SK-N-SH treated with all-trans-retinoic acid at 6 μM for 48 hours (cell line): Measurements from ENCODE around the gene RAB15.

Experiments used
- ATAC-seq: fragments of 200-7000 bp; cut with Tn5 transposase; 3 replicates; pipeline ENCODE4 v1.9.1; 2020; ENCODE audit warnings: mild to moderate bottlenecking, moderate library complexity
- ARNTL ChIP-seq: fragments of 450-650 bp; formaldehyde crosslinking; IDR thresholded peaks from 2 replicates; pipeline ENCODE4 v1.5.0; 2020; ENCODE audit warnings: low read depth, mild to moderate bottlenecking, moderate library complexity, borderline replicate concordance
- BACH2 ChIP-seq: fragments of 250-450 bp; sonication (Bioruptor Pico); IDR thresholded peaks from 2 replicates; pipeline ENCODE4 v1.9.0; 2021; ENCODE audit warnings: mild to moderate bottlenecking, borderline replicate concordance
- CSDC2 ChIP-seq: fragments of 250-450 bp; sonication (Bioruptor Pico); IDR thresholded peaks from 2 replicates; pipeline ENCODE4 v1.5.0; 2020; ENCODE audit warnings: mild to moderate bottlenecking, moderate library complexity
- ESRRG ChIP-seq: fragments of 250-450 bp; sonication (Bioruptor Pico); IDR thresholded peaks from 2 replicates; pipeline ENCODE4 v1.6.1; 2021; ENCODE audit warnings: mild to moderate bottlenecking
- ISL1 ChIP-seq: fragments of 250-450 bp; sonication (Bioruptor Pico); IDR thresholded peaks from 2 replicates; pipeline ENCODE4 v2.1.2; 2022; ENCODE audit warnings: mild to moderate bottlenecking, moderate library complexity
- OSR1 ChIP-seq: fragments of 250-450 bp; sonication (Bioruptor Pico); IDR thresholded peaks from 2 replicates; pipeline ENCODE4 v1.8.0; 2022; ENCODE audit warnings: moderate library complexity, mild to moderate bottlenecking, inconsistent platforms
- PPARA ChIP-seq: fragments of 250-450 bp; sonication (Bioruptor Pico); IDR thresholded peaks from 2 replicates; pipeline ENCODE4 v1.5.0; 2020; ENCODE audit warnings: mild to moderate bottlenecking, borderline replicate concordance
- RARB ChIP-seq: fragments of 250-450 bp; sonication (Bioruptor Pico); IDR thresholded peaks from 2 replicates; pipeline ENCODE4 v1.8.0; 2021; ENCODE audit warnings: mild to moderate bottlenecking, moderate library complexity
- TCF4 ChIP-seq: fragments of 250-450 bp; sonication (Bioruptor Pico); IDR thresholded peaks from 2 replicates; pipeline ENCODE4 v1.8.0; 2021; ENCODE audit warnings: mild to moderate bottlenecking, moderate library complexity, borderline replicate concordance
- TOX ChIP-seq: fragments of 250-450 bp; sonication (Bioruptor Pico); IDR thresholded peaks from 2 replicates; pipeline ENCODE4 v1.8.0; 2021; ENCODE audit warnings: mild to moderate bottlenecking, moderate library complexity, borderline replicate concordance
- ZC3H10 ChIP-seq: fragments of 250-450 bp; sonication (Bioruptor Pico); IDR thresholded peaks from 2 replicates; pipeline ENCODE4 v1.5.1; 2021; ENCODE audit warnings: mild to moderate bottlenecking, moderate library complexity
- ZFP3 ChIP-seq: fragments of 250-450 bp; sonication (Bioruptor Pico); IDR thresholded peaks from 2 replicates; pipeline ENCODE4 v1.5.0; 2020; ENCODE audit warnings: mild to moderate bottlenecking, moderate library complexity
- ZFP30 ChIP-seq: fragments of 450-650 bp; formaldehyde crosslinking; IDR thresholded peaks from 2 replicates; pipeline ENCODE4 v1.5.0; 2022; ENCODE audit warnings: mild to moderate bottlenecking, moderate library complexity
- ZNF70 ChIP-seq: fragments of 450-650 bp; formaldehyde crosslinking; IDR thresholded peaks from 2 replicates; pipeline ENCODE4 v1.5.0; 2020; ENCODE audit warnings: mild to moderate bottlenecking, moderate library complexity
- TF ChIP-seq, protein P1 (sequence below): fragments of 250-450 bp; sonication (Bioruptor Pico); IDR thresholded peaks from 2 replicates; pipeline ENCODE4 v1.8.0; 2020; ENCODE audit warnings: mild to moderate bottlenecking, moderate library complexity, borderline replicate concordance
- TF ChIP-seq, protein P2 (sequence below): fragments of 250-450 bp; sonication (Bioruptor Pico); IDR thresholded peaks from 2 replicates; pipeline ENCODE4 v1.5.1; 2021; ENCODE audit warnings: mild to moderate bottlenecking, moderate library complexity
- TF ChIP-seq, protein P3 (sequence below): fragments of 250-450 bp; sonication (Bioruptor Pico); IDR thresholded peaks from 2 replicates; pipeline ENCODE4 v1.5.0; 2020; ENCODE audit warnings: mild to moderate bottlenecking, moderate library complexity
- TF ChIP-seq, protein P4 (sequence below): fragments of 250-450 bp; sonication (Bioruptor Pico); IDR thresholded peaks from 2 replicates; pipeline ENCODE4 v1.8.0; 2021; ENCODE audit warnings: low read depth, mild to moderate bottlenecking, moderate library complexity, borderline replicate concordance
- TF ChIP-seq, protein P5 (sequence below): fragments of 250-450 bp; sonication (Bioruptor Pico); IDR thresholded peaks from 2 replicates; pipeline ENCODE4 v1.5.1; 2020; ENCODE audit warnings: low read depth, mild to moderate bottlenecking, moderate library complexity

Gene RAB15

DNA sequence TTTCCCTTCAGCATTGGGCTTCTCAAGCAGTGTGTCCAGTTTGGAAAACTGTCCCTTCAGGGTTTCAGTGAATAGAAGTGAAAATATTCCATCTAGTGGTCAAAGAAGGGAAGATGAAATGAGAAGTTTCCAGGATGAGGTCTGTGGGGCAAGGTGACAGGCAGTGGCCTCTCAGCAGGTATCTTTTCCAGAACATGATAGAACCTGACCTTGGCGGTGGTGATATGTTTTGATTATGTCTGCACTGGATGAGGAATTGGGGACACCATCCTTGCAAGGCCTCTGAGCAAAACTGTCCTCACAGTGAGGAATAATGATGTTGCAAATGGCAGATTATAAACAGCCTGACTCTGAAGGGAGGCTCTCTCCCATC lies 34.3 kb downstream of the RAB15 start (continued):
- TF ChIP-seq, protein P1, sequence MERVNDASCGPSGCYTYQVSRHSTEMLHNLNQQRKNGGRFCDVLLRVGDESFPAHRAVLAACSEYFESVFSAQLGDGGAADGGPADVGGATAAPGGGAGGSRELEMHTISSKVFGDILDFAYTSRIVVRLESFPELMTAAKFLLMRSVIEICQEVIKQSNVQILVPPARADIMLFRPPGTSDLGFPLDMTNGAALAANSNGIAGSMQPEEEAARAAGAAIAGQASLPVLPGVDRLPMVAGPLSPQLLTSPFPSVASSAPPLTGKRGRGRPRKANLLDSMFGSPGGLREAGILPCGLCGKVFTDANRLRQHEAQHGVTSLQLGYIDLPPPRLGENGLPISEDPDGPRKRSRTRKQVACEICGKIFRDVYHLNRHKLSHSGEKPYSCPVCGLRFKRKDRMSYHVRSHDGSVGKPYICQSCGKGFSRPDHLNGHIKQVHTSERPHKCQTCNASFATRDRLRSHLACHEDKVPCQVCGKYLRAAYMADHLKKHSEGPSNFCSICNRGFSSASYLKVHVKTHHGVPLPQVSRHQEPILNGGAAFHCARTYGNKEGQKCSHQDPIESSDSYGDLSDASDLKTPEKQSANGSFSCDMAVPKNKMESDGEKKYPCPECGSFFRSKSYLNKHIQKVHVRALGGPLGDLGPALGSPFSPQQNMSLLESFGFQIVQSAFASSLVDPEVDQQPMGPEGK (CRISPR knock-in tag): no peak
- no peak for TF ChIP-seq CSDC2 (CRISPR knock-in tag)
- no peak for TF ChIP-seq TOX (CRISPR knock-in tag)
- TF ChIP-seq ZFP3: no peak
- TF ChIP-seq, all 23 proteins: peak for 0

- ATAC-seq: no peak
- TF ChIP-seq ZNF70 (CRISPR knock-in tag) (no peak), CSDC2 (CRISPR knock-in tag) (no peak), RARB (CRISPR knock-in tag) (no peak), TCF4 (CRISPR knock-in tag) (no peak), ZFP3 (no peak), TOX (CRISPR knock-in tag) (no peak), OSR1 (CRISPR knock-in tag) (no peak), ESRRG (CRISPR knock-in tag) (no peak)
- TF ChIP-seq, all 23 proteins: peak for 0
These were observed 34.8 kb downstream of the RAB15 start for GRCh38 chr14:64937171-64937820.

DNA sequence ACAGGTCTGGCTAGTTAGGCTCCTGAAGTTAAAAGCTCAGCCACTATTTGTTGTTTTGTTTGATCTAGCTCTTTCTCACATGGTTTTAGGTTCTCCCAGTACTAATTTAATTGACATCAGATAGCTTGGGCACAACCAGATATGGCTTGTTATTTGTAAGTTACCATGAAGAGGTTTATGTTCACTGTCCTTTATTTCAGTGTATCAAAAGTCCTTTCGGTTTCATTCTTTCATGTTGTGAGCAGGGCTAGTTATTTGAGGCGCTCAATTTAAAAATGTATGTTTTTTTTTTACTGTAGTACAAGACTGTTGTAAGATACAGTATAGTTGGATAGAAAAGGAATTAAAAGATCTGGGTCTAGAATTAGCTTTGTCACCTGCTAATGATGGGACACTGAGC lies 36.6 kb downstream of the RAB15 start:
- TF ChIP-seq RARB (CRISPR knock-in tag) (no peak), ISL1 (CRISPR knock-in tag) (no peak), ZC3H10 (CRISPR knock-in tag) (no peak), OSR1 (CRISPR knock-in tag) (no peak), ZNF70 (CRISPR knock-in tag) (no peak)
- TF ChIP-seq, protein P2, sequence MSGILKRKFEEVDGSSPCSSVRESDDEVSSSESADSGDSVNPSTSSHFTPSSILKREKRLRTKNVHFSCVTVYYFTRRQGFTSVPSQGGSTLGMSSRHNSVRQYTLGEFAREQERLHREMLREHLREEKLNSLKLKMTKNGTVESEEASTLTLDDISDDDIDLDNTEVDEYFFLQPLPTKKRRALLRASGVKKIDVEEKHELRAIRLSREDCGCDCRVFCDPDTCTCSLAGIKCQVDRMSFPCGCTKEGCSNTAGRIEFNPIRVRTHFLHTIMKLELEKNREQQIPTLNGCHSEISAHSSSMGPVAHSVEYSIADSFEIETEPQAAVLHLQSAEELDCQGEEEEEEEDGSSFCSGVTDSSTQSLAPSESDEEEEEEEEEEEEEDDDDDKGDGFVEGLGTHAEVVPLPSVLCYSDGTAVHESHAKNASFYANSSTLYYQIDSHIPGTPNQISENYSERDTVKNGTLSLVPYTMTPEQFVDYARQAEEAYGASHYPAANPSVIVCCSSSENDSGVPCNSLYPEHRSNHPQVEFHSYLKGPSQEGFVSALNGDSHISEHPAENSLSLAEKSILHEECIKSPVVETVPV (CRISPR knock-in tag): no peak
- TF ChIP-seq, all 23 proteins: peak for 0
- no peak for ATAC-seq

- ATAC-seq: no peak
- TF ChIP-seq, protein P1 (CRISPR knock-in tag): no peak
- no peak for TF ChIP-seq ZNF70 (CRISPR knock-in tag)
- no peak for TF ChIP-seq RARB (CRISPR knock-in tag)
- no peak for TF ChIP-seq ARNTL (CRISPR knock-in tag)
- TF ChIP-seq ZFP30 (CRISPR knock-in tag): no peak
- TF ChIP-seq ISL1 (CRISPR knock-in tag): no peak
- no peak for TF ChIP-seq CSDC2 (CRISPR knock-in tag)
- TF ChIP-seq TCF4 (CRISPR knock-in tag): no peak
- no peak for TF ChIP-seq ESRRG (CRISPR knock-in tag)
- TF ChIP-seq ZFP3: no peak
- no peak for TF ChIP-seq ZC3H10 (CRISPR knock-in tag)
- TF ChIP-seq, protein P3, sequence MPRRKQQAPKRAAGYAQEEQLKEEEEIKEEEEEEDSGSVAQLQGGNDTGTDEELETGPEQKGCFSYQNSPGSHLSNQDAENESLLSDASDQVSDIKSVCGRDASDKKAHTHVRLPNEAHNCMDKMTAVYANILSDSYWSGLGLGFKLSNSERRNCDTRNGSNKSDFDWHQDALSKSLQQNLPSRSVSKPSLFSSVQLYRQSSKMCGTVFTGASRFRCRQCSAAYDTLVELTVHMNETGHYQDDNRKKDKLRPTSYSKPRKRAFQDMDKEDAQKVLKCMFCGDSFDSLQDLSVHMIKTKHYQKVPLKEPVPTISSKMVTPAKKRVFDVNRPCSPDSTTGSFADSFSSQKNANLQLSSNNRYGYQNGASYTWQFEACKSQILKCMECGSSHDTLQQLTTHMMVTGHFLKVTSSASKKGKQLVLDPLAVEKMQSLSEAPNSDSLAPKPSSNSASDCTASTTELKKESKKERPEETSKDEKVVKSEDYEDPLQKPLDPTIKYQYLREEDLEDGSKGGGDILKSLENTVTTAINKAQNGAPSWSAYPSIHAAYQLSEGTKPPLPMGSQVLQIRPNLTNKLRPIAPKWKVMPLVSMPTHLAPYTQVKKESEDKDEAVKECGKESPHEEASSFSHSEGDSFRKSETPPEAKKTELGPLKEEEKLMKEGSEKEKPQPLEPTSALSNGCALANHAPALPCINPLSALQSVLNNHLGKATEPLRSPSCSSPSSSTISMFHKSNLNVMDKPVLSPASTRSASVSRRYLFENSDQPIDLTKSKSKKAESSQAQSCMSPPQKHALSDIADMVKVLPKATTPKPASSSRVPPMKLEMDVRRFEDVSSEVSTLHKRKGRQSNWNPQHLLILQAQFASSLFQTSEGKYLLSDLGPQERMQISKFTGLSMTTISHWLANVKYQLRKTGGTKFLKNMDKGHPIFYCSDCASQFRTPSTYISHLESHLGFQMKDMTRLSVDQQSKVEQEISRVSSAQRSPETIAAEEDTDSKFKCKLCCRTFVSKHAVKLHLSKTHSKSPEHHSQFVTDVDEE (CRISPR knock-in tag): no peak
- no peak for TF ChIP-seq BACH2 (CRISPR knock-in tag)
- TF ChIP-seq, protein P4, sequence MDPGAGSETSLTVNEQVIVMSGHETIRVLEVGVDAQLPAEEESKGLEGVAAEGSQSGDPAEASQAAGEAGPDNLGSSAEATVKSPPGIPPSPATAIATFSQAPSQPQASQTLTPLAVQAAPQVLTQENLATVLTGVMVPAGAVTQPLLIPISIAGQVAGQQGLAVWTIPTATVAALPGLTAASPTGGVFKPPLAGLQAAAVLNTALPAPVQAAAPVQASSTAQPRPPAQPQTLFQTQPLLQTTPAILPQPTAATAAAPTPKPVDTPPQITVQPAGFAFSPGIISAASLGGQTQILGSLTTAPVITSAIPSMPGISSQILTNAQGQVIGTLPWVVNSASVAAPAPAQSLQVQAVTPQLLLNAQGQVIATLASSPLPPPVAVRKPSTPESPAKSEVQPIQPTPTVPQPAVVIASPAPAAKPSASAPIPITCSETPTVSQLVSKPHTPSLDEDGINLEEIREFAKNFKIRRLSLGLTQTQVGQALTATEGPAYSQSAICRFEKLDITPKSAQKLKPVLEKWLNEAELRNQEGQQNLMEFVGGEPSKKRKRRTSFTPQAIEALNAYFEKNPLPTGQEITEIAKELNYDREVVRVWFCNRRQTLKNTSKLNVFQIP (CRISPR knock-in tag): no peak
- TF ChIP-seq, protein P5, sequence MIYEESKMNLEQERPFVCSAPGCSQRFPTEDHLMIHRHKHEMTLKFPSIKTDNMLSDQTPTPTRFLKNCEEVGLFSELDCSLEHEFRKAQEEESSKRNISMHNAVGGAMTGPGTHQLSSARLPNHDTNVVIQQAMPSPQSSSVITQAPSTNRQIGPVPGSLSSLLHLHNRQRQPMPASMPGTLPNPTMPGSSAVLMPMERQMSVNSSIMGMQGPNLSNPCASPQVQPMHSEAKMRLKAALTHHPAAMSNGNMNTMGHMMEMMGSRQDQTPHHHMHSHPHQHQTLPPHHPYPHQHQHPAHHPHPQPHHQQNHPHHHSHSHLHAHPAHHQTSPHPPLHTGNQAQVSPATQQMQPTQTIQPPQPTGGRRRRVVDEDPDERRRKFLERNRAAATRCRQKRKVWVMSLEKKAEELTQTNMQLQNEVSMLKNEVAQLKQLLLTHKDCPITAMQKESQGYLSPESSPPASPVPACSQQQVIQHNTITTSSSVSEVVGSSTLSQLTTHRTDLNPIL: no peak
- no peak for TF ChIP-seq PPARA (CRISPR knock-in tag)
- no peak for TF ChIP-seq OSR1 (CRISPR knock-in tag)
- TF ChIP-seq, all 23 proteins: peak for 0
These were observed 37.7 kb downstream of the RAB15 start for GRCh38 chr14:64934338-64934929.
